ENCODE results near the gene SOWAHC.
"Not testable (repeated sequence)": the region's sequence is repeated elsewhere in the genome, so short reads cannot be mapped to it uniquely, and the experiment has no call there.

Gene SOWAHC, protein sequence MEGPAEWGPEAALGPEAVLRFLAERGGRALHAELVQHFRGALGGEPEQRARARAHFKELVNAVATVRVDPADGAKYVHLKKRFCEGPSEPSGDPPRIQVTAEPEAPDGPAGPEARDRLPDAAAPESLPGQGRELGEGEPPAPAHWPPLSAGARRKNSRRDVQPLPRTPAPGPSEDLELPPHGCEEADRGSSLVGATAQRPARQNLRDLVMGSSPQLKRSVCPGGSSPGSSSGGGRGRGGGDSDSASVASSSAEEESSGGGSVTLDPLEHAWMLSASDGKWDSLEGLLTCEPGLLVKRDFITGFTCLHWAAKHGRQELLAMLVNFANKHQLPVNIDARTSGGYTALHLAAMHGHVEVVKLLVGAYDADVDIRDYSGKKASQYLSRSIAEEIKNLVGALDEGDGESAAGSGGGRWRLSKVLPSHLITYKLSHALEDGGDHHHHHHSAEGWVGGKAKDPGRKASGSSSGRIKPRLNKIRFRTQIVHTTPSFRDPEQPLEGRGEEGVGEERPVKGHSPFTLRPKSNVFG

DNA sequence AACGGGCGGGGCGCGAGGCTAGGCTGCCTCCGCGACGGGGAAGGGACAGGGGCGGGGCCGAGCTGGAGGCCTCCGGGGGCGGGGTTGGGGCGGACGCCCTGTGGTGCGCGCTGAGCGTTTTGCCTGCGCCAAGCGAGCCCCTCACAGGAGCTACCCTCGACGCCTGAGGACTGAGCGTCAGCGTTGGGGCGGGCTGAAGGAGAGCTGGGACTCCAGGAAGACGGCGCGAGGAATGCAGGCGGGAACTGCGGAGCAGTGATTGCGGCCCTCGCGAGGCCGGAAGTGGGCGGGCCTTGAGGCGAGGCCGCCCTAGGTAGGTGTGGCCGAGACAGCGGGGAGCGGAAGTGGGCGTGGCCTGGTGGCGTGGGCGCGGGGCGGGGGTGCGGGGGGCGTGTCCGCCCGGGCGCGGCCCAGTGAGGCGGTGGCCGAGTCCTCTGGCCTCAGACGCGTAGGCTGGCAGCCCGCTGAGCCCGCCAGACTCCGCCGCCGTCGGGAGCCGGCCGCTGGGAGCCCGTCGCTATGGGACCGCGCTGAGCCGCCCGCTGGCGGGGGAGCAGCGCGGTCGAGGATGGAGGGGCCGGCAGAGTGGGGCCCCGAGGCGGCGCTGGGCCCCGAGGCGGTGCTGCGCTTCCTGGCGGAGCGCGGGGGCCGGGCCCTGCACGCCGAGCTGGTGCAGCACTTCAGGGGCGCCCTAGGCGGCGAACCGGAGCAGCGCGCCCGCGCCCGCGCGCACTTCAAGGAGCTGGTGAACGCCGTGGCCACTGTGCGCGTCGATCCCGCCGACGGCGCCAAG, at the start of gene SOWAHC, which contains the start of gene SEPTIN10:
SOWAHC (plus strand) TSS at position 443 of the 793 bp plus-strand sequence; CDS start at position 569, 126 bp downstream.
SEPTIN10 (minus strand) TSS at position 45 of the 793 bp plus-strand sequence. CDS start 139 bp downstream, outside the sequence.
- H3K4me1 Mint-ChIP-seq: no peaks in the 10 kb centered on the region
- H3K27ac Mint-ChIP-seq: no peak within 1 kb of the TSS
- H3K4me3 Mint-ChIP-seq: peak within 1 kb of the TSS; percentile 78
- peaks cover 2% of the 10 kb centered on the region for H3K9me3 Mint-ChIP-seq
- H3K27me3 Mint-ChIP-seq: peaks cover 60% of the 10 kb centered on the region
- ATAC-seq: peak; percentile 67
- H3K36me3 Mint-ChIP-seq: no peaks in the 10 kb centered on the region

DNA sequence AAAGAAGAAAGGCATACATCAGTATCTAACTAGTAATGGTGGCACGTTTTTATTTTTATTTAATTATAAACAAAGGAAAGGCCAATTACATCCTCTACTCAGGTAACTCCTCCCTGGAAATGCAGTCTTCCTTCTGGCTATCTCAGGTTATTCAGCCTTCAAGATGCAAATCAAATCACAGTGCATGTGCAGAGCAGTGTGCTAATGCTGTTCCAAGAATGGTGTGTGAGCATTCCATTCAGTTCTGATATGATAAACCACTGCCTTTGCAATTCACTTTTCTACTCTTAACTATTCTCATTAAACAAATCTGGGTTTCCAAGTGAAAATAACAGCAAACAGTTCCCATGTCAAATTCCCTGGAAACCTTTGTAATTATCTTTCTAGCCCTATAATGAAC, 38.8 kb upstream of the SOWAHC start:
- no peaks in the 10 kb centered on the region for H3K4me1 Mint-ChIP-seq
- H3K9me3 Mint-ChIP-seq: no peaks in the 10 kb centered on the region
- H3K4me3 Mint-ChIP-seq: no peak overlapping the region
- ATAC-seq: no peak
- H3K27me3 Mint-ChIP-seq: peaks cover 18% of the 10 kb centered on the region
- H3K36me3 Mint-ChIP-seq: no peaks in the 10 kb centered on the region
- no peak overlapping the region for H3K27ac Mint-ChIP-seq

DNA sequence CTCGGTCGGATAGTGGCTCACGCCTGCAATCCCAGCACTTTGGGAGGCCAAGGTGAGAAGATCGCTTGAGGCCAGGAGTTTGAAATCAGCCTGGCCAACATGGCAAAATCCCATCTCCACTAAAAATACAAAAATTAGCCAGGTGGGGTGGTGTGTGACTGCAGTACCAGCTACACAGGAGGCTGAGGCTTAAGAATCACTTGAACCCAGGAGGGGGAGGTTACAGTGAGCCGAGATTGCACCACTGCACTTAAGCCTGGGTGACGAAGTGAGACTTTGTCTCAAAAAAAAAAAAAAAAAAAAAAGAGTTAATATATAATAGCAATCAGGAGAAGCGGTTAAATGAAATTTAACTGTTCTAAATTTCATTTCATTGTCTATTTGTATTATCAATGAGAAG, 36.5 kb upstream of the SOWAHC start:
- not testable (repeated sequence) for H3K4me1 Mint-ChIP-seq, H3K9me3 Mint-ChIP-seq, H3K27me3 Mint-ChIP-seq, H3K36me3 Mint-ChIP-seq, ATAC-seq, H3K27ac Mint-ChIP-seq, H3K4me3 Mint-ChIP-seq

DNA sequence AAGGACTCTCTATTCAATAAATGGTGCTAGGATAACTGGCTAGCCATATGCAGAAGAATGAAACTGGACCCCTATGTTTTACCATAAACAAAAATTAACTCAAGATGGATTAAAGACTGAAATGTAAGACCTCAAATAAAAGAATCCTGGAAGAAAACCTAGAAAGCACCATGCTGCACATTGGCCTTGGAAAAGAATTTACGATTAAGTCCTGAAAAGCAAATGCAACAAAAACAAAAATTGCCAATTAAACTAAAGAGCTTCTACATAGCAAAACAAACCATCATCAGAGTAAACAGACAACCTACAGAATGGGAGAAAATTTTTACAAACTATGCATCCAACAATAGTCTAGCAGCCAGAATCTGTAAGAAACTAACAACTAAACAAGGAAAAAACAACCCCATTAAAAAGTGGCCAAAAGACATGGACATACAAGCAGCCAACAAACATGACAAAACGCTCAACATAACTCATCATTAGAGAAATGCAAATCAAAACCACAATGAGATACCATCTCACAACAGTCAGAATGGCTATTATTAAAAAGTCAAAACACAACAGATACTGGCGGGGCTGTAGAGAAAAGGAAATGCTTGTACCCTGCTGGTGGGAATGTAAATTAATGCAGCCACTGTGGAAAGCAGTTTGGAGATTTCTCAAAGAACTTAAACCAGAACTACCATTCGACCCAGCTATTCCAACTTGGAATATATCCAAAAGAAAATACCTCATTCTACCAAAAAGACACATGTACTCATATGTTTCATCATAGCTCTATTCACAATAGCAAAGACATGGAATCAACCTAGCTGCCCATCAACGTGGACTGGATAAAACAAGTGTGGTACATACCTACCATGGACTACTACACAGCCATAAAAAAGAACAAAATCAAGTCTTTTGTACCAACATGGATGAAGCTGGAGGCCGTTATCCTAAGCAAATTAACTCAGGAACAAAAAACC, 31.0 kb upstream of the SOWAHC start:
- H3K4me3 Mint-ChIP-seq: no peak overlapping the region
- no peaks in the 10 kb centered on the region for H3K36me3 Mint-ChIP-seq
- H3K27me3 Mint-ChIP-seq: no peaks in the 10 kb centered on the region
- H3K9me3 Mint-ChIP-seq: peaks cover 10% of the 10 kb centered on the region
- no peaks in the 10 kb centered on the region for H3K4me1 Mint-ChIP-seq
- no peak overlapping the region for H3K27ac Mint-ChIP-seq
- ATAC-seq: no peak

DNA sequence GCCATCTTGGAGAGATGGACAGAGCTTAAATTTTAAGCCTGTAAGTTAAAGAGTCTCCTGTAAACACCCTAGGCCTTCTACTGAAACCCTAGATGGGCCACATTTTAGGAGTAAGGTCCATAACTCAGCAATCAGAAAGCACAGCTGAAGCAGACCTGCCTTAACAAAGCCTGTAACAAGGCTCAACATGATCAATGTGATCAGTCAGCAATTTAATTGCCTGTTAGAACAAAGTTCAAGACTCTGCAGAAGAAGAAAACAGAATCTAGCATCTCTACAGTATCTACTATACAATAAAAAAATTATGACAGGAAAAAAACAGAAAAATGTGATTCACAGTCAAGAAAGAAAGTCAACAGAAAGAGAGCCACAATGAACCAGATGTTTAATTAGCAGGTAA, 27.5 kb upstream of the SOWAHC start:
- Mint-ChIP-seq H3K4me3 (no peak overlapping the region), H3K9me3 (peaks cover 10% of the 10 kb centered on the region), H3K27me3 (no peaks in the 10 kb centered on the region), H3K4me1 (no peaks in the 10 kb centered on the region), H3K36me3 (no peaks in the 10 kb centered on the region), H3K27ac (no peak overlapping the region)
- ATAC-seq: no peak

DNA sequence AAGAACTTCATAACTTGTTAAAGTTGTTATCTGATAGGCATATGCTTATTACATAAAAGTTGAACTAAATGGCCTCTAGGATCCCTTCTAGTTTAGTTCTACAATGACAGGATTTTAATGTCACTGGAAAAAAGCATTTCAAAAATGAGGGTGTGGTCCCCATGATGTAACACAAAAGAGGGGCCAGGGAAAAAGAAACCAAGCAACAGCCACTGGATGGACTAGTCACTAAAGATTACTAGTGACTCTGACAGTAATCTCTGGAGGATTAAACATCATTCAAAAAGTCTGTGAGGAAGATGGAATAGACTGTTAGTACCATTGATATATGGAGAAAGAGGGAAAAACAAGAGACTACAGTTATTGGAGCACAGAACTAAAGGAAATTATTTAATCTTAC, 23.0 kb upstream of the SOWAHC start:
- H3K27me3 Mint-ChIP-seq: no peaks in the 10 kb centered on the region
- H3K27ac Mint-ChIP-seq: no peak overlapping the region
- no peaks in the 10 kb centered on the region for H3K9me3 Mint-ChIP-seq
- no peaks in the 10 kb centered on the region for H3K4me1 Mint-ChIP-seq
- no peak for ATAC-seq
- no peaks in the 10 kb centered on the region for H3K36me3 Mint-ChIP-seq
- no peak overlapping the region for H3K4me3 Mint-ChIP-seq

DNA sequence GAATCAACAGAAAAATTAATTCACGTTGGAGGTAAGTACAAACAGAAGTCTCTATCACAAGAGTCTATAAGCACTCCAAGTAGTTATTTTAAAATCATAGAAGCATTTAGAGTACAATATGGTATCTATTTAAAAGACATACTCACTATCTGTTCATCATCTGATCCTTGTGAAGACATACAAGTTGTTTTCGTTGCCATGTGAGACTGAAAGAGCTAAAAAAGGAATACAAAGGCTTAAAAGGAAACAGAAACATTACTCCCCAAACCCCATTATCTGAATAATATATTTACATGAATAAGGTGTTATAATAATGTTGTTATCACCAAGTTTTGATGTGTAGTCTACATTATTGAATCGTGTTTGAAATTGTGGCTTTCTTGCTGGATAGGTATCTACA, 21.3 kb upstream of the SOWAHC start:
- no peaks in the 10 kb centered on the region for H3K9me3 Mint-ChIP-seq
- no peak for ATAC-seq
- H3K27me3 Mint-ChIP-seq: no peaks in the 10 kb centered on the region
- no peak overlapping the region for H3K4me3 Mint-ChIP-seq
- no peaks in the 10 kb centered on the region for H3K4me1 Mint-ChIP-seq
- H3K36me3 Mint-ChIP-seq: no peaks in the 10 kb centered on the region
- no peak overlapping the region for H3K27ac Mint-ChIP-seq

DNA sequence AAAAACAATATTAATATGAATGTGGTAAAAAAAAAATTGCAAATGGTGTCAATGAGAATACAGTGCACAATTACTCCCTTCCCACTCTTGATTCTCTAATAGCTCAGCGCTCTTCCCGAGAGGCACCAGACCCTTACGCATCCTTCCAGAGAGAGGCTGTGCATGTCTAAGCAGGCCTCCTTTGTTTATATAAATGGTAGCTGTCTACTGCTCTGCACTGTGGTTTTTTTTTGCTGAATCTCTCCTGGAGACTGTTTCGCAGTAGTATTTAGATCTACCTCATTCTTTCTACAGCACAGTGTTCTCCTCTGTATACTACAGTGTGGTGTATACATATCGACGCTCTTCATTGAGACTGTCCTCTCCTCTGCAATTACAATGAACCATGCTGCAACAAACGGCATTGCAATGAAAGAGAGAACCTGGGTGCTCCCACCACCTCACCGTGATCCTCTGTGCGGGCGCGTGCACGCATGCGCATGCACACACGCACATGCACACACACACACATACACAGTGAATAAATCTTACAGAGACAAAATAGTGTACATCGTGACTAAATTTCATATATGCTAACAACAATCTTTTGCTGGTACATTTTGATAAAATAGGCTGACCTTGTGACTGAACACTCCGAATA, 19.8 kb upstream of the SOWAHC start:
- ATAC-seq: no peak
- no peaks in the 10 kb centered on the region for H3K4me1 Mint-ChIP-seq
- H3K4me3 Mint-ChIP-seq: no peak overlapping the region
- H3K36me3 Mint-ChIP-seq: no peaks in the 10 kb centered on the region
- no peaks in the 10 kb centered on the region for H3K9me3 Mint-ChIP-seq
- H3K27ac Mint-ChIP-seq: no peak overlapping the region
- H3K27me3 Mint-ChIP-seq: no peaks in the 10 kb centered on the region

DNA sequence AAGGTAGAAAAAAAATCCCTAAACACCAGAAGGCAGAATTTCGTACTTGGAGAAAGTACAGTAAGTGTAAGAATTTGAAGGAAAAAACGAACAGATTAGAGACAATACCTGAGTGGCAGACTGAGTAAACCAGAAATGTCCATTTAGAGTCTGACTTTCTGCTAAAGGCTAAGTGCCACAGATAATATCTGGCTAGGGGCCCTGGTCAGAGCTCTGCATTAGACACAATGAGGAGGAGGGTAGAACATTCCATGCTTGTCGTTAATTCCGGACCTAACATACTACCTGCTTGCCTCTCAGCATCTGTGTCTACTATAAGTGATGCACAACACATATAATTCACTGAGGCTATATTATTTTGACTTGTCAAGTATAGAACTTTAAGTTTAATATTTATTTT, 18.5 kb upstream of the SOWAHC start:
- H3K27me3 Mint-ChIP-seq: peaks cover 2% of the 10 kb centered on the region
- no peak overlapping the region for H3K27ac Mint-ChIP-seq
- H3K4me3 Mint-ChIP-seq: no peak overlapping the region
- H3K4me1 Mint-ChIP-seq: no peaks in the 10 kb centered on the region
- no peak for ATAC-seq
- no peaks in the 10 kb centered on the region for H3K36me3 Mint-ChIP-seq
- H3K9me3 Mint-ChIP-seq: no peaks in the 10 kb centered on the region

DNA sequence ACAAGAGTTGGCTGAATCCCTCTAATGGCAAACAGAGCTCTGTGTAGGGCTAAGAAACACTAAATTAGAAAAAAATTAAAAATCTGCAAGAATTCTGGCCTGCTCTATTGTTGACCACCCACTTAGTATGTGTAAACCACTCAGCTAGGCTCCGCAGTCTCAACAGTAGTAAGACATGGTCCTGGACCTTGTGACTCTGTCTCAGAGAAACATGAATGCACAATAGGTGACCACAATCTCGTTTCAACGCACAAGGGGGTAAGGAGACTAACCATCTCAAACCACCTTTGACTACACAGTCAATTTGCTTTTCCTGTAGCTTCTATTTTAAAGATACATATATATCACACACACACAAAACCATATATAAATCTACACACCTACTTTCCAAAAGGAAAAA, 16.9 kb upstream of the SOWAHC start:
- Mint-ChIP-seq H3K27me3 (peaks cover 16% of the 10 kb centered on the region), H3K36me3 (no peaks in the 10 kb centered on the region), H3K4me3 (no peak overlapping the region), H3K27ac (no peak overlapping the region), H3K4me1 (no peaks in the 10 kb centered on the region), H3K9me3 (no peaks in the 10 kb centered on the region)
- no peak for ATAC-seq

DNA sequence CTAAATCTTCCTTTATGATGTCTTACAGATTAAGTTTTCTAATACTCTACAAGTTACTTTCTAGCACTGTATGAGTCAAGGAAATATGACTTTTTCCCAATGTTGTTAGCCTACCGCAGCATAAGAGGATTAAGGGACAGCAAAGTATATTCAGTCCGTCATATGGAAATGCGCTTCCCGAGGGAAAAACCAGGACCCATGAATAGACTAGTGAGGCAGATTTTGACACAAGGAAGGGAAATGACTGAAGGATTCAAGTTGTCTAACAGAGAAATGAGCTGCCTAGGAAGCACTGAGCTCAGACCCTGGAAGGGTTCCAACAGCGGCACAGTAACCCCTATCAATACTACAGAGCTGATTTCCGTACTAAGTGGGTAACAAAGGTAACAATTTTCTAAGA, 12.4 kb upstream of the SOWAHC start:
- Mint-ChIP-seq H3K27me3 (peaks cover 27% of the 10 kb centered on the region), H3K4me1 (no peaks in the 10 kb centered on the region), H3K9me3 (no peaks in the 10 kb centered on the region), H3K4me3 (no peak overlapping the region), H3K36me3 (no peaks in the 10 kb centered on the region), H3K27ac (no peak overlapping the region)
- ATAC-seq: no peak

DNA sequence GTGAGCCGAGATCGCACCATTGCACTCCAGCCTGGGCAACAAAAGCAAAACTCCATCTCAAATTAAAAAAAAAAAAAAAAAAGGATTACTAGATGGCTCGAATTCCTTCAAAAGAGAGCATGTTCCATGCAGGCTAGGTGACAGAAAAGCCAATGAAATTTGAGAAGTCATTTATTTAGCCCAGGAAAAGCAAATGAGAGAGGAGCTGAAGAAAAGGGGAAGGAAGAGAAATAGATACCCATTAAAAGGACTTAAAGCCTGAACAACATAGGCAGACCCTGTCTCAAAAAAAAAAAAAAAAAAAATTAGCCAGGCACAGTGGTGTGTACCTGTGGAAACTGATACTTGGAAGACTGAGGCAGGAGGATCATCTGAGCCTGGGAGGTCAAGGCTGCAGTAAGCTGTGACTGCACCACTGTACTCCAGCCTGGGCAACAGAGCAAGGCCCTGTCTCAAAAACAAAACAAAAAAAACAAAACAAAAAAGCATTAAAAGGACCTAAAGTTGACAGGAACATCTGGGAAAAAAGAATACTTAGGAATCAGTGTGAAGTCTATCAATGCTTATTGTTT, 11.5 kb upstream of the SOWAHC start:
- no peak for ATAC-seq
- Mint-ChIP-seq H3K36me3 (no peaks in the 10 kb centered on the region), H3K9me3 (no peaks in the 10 kb centered on the region), H3K27ac (no peak overlapping the region), H3K4me3 (no peak overlapping the region), H3K27me3 (peaks cover 33% of the 10 kb centered on the region), H3K4me1 (no peaks in the 10 kb centered on the region)

DNA sequence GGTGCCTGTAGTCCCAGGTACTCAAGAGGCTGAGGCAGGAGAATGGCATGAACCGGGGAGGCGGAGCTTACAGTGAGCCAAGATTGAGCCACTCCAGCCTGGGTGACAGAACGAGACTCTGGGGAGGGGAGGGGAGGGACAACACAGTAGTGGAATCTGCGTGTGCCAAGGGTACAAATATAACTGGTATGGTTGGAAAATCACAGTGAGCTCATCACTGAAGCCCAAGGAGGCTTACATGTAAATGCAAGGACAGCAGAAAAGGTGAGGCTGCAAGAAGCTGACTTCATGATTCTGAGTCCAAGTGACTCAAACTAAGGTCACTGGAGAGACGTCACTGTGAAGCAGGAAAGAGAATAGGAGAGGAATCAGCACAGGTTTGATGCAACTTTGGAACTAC, 9.6 kb upstream of the SOWAHC start:
- Mint-ChIP-seq H3K9me3 (no peaks in the 10 kb centered on the region), H3K27me3 (peaks cover 50% of the 10 kb centered on the region), H3K27ac (no peak overlapping the region), H3K4me1 (no peaks in the 10 kb centered on the region), H3K4me3 (no peak overlapping the region), H3K36me3 (no peaks in the 10 kb centered on the region)
- no peak for ATAC-seq

DNA sequence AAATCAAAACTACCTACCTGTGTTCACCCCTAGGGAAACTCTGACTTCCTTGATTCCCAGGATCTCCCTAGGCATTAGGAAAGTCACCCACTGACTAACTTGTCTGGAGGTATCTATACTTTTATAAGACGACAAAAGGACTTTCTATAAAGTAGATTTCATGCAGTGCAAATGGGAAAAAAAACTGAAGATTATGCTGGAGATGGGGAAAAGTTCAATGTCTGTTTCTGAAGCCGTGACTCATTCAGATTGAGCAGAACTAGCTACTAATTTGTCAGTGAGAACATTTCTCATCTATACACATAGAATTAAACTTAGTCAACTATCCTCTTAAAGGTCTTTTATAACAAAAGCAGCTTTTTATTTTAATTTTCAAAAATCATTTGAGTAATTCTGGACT, 6.4 kb upstream of the SOWAHC start:
- H3K9me3 Mint-ChIP-seq: no peaks in the 10 kb centered on the region
- ATAC-seq: no peak
- no peak overlapping the region for H3K4me3 Mint-ChIP-seq
- H3K4me1 Mint-ChIP-seq: no peaks in the 10 kb centered on the region
- no peaks in the 10 kb centered on the region for H3K36me3 Mint-ChIP-seq
- H3K27me3 Mint-ChIP-seq: peaks cover 63% of the 10 kb centered on the region
- H3K27ac Mint-ChIP-seq: no peak overlapping the region
